G401.6 (cell line): ENCODE results near the gene SPRR2E.
"Not testable (repeated sequence)": the region's sequence is repeated elsewhere in the genome, so short reads cannot be mapped to it uniquely, and the experiment has no call there.

Source experiments
- FAIRE-seq: peaks from 2 replicates; lab custom pipeline; 2012; peaks lifted over from hg19 to GRCh38; lab: Jason Lieb, UNC

Gene SPRR2E

DNA sequence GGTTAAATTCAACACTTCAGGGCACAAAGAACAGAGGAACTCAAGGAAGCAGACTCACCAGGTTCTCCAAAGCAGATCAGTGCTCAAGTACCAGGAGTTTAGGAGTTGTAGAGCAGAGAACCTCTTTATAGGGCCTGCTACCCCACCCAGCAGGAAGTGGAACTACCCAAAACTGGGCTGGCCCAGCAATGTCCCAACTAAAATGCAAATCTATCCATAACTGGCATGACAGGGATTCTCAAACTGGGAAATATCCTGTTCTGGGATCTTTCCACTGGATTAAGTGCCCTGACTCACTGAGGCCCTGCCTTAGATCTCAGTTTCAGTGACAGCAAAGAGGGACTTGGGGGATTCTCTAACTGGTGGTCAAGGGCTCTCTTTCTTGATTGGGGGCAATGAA is at the start of gene SPRR2E:
Gene SPRR2E, minus strand, starts transcription at position 101 of the 400 bp plus-strand sequence. CDS start 775 bp downstream, outside the sequence.
- FAIRE-seq = no peak

DNA sequence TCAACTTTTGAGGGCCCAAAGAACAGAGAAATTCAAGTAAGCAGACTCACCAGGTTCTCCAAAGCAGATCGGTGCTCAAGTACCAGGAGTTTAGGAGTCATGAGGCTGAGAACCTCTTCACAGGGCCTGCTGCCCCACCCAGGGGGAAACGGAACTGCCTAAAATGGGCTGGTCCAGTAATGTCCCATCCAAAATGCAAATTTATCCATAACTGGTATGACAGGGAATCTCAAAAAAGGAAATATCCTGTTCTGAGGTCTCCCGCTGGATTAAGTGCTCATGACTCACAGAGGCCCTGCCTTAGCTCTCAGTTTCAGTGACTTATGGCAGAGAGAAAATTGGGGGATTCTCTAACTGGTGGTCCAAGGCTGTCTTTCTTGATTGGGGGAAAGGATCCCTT is 47.1 kb upstream of the SPRR2E start:
- FAIRE-seq = no peak

DNA sequence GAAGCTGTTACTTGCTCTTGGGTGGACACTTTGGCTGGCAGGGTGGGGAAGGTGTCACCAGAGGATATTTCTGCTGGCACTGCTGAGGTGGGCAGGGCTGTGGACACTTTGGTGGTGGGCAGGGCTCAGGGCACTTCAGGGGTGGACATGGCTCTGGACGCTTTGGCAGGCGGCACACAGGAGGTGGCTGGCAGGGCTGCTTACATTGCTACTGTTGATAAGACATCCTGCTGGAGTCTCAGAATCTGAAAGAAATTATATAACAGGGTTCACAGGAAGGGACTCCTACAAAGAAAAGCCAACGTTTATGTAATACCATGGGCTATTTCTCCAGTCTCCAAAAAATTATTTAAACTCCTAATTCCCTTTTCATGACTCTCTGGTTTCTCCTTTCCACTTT is 46.2 kb upstream of the SPRR2E start:
- no peak for FAIRE-seq

DNA sequence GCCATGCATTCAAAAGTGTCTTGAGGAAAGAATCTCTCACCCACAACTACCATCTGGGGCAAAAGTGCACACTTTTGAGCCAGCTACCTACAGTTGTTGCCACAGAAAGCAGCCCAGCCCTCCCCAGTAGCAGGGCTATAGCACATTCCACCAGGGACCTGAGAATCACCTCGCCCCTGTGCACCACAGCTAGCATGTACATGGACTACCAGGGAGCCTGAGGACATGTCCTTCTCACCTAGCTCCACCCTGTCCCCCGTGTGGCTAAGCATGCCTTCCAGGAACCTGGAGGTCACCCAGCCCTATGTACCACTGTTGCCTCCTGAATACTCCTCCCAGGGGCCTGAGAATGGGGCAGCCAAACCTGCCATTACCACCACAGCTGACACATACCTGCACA is 39.4 kb upstream of the SPRR2E start:
- FAIRE-seq = no peak

DNA sequence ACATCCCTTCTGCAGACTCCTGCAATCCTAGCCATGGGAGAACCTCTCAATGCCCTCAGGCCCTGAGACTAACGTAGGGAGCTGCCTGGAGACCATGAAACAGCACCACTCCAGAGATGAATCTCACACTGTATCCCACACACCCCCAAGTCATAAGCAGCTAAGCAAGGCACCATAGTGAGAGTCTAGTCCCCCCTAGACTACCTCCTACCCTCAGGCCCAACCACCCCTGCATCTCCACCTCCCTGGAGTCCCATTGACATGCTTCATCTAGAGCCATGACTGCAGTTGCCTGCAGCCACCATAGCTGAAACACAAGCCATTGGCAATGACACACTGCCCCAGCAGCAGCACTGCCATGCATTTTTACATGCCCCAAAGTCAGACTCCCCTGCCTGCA is 38.9 kb upstream of the SPRR2E start:
- no peak for FAIRE-seq

DNA sequence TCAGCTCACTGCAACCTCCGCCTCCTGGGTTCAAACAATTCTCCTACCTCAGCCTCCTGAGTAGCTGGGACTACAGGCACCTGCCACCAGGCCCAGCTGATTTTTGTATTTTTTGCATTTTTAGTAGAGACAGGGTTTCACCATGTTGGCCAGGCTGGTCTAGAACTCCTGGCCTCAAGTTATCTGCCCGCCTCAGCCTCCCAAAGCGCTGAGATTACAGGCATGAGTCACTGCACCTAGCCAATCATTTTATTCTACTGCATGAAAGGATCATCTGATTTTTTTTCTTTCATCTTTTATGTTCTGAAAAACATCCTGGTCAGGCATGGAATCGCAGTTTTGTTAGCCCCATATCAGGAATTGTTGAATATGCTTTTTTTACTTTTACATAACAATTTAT is 34.4 kb upstream of the SPRR2E start:
- FAIRE-seq = not testable (repeated sequence)

DNA sequence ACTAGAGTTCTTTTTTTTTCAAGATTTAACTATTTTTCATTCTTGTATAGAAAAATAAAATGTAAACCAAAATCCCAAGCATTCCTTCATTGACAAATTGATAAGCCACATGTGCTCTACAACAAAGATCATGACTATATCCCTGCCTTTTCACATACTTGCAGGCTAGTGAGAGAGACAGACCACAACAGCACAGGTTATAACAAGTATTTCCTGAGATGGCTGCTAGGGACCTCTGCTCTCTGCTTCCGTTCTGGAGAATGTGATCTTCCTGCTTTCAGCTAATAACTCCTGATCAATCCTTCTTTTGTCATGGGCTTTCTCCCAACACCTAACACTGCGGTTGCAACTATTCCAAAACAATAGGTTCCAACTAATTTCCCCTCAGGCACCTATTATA is 33.0 kb upstream of the SPRR2E start:
- FAIRE-seq = no peak

DNA sequence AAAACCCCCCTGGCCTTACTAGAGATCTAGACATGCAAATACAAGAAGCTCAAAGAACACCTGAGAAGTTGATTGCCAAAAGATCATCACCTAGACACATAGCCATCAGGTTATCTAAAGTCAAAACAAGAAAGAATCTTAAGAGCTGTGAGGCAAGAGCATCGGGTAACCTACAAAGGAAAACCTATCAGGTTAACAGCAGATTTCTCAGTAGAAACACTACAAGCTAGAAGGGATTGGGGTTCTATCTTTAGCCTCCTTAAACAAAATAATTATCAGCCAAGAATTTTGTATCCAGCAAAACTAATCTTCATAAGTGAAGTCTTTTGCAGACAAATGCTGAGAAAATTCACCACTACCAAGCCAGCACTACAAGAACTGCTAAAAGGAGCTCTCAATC is 31.2 kb upstream of the SPRR2E start:
- FAIRE-seq = no peak

DNA sequence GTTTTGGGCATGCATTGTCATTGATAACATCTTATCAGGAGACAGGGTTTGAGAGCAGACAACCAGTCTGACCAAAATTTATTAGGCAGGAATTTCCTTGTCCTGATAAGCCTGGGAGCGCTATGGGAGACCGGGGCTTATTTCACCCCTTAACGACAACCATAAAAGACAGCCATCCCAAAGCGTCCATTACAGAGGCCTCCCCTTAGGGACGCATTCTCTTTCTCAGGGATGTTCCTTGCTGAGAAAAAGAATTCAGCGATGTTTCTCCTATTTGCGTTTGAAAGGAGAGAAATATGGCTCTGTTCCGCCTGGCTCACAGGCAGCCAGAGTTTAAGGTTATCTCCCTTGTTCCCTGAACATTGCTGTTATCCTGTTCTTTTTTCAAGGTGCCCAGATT is 29.5 kb upstream of the SPRR2E start:
- FAIRE-seq = not testable (repeated sequence)

DNA sequence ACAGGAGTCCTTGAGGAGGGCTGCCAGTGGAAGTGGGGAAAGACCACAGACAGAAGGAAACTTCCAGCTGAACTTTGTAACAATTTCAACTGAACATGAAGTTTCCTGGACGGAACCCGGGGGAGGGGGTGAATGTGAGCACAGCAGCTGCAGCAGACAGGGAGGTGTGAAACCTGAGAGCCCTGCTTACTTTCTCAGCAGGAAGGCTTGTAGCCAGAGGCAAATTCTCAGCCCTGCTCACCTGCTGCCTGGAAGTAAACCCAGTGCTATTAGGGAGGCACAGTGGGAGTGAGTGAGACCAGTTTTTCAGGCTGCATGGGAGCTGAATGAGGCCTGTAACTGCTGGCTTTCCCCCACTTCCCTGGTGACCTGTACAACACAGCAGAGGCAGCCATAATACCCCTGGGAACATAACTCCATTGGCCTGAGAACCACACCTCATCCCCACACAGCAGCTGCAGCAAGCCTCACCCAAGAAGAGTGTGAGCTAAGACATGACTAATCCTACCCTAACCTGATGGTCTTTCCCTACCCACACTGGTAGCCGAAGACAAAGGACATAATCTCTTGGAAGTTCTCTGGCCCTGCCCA is 28.6 kb upstream of the SPRR2E start:
- FAIRE-seq = no peak

DNA sequence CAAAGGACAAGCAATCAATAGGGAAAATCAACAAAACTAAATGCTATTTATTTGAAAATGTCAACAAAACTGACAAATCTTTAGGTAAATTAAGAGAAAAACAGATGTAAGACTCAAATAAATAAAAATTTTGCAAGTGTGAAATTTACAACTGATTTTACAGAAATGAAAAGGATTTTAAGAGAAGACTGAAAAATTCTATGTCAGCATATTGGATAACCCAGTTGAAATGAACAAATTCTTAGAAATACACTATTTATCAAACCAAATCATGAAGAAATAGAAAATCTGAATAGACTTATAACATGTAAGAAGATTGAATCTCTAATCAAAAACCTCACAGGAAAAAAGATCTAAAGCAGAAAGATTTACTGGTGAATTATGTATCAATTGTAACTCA is 26.6 kb upstream of the SPRR2E start:
- no peak for FAIRE-seq

DNA sequence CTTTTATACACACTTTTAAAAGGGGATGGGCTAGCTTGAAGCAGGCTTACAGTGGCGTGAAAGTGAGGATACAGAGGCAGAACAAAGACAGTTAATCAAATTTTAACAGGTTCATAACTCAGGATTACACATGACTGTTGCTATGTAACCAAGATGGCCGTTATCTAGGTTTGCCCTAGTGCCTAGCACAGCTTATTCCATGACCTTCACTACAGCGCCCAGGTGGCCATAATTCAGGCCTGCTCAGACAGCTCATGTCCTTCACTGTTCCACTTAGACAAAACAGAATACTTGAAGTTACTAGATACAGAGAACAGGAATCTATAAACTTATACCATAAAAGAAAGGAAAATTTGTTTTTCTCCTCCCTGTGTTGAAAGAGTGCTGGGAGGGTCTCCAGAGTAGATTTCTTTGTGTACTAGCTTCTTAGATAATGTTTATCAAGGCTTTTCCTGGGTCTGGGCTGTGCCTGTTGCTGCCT is 25.2 kb upstream of the SPRR2E start:
- FAIRE-seq = no peak

DNA sequence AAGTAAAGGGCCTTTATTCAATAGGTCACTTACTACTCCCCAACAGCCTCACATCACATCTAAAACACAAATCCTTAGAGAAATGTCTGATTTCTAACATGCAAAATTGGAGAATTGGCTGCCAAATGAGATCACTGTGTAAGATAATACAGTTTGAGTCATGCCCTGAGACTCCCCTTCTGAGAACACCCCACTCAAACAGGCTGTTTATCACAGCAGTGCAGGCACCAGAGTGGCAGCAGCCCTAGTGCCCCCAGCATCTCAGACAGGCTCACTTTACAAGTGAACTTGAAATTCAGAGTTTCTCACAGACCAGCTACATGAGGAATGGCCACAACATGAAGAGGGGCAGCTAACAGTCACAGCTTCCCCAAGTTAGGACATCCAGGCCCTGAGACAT is 20.9 kb upstream of the SPRR2E start:
- not testable (repeated sequence) for FAIRE-seq

DNA sequence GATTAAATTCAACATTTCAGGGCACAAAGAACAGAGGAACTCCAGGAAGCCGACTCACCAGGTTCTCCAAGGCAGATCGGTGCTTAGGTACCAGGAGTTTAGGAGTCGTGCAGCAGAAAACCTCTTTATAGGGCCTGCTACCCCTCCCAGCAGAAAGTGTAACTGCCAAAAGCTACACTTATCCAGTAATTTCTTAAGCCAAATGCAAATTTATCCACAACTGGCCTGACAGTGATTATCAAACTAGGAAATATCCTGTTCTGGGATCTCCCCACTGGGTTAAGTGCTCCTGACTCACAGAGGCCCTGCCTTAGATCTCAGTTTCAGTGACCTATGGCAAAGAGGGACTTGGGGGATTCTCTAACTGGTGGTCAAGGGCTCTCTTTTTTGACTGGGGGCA is 19.1 kb upstream of the SPRR2E start, which contains the start of gene SPRR2F:
Gene SPRR2F, minus strand, starts transcription at position 101 of the 400 bp plus-strand sequence. CDS start 783 bp downstream, outside the sequence.
- no peak for FAIRE-seq

DNA sequence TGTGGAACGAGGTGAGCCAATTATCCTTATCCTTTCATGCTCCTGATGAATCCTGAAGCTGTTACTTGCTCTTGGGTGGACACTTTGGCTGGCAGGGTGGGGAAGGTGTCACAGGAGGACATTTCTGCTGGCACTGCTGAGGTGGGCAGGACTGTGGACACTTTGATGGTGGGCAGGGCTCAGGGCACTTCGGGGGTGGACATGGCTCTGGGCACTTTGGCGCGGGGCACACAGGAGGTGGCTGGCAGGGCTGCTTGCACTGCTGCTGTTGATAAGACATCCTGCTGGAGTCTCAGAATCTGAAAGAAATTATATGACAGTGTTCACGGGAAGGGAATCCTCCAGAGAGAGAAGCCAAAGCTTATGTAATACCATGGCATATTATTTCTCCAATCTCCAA is 18.1 kb upstream of the SPRR2E start:
- FAIRE-seq = not testable (repeated sequence)

DNA sequence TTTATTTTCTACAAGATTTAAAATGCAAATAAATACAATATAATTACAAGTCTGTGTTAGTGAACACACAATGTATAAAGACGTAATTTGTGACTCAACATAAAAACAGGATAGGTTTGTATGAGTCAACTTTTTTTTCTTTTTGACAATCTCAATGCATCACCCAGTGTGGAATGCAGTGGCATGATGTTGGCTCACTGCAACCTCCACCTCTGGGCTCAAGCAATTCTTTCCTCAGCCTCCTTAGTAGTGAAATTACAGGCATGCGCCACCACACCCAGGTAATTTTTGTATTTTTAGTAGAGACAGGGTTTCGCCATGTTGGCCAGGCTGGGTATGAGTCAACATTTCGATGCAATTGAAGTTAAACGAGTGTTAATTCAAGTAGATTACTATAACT is 5.9 kb upstream of the SPRR2E start:
- no peak for FAIRE-seq

DNA sequence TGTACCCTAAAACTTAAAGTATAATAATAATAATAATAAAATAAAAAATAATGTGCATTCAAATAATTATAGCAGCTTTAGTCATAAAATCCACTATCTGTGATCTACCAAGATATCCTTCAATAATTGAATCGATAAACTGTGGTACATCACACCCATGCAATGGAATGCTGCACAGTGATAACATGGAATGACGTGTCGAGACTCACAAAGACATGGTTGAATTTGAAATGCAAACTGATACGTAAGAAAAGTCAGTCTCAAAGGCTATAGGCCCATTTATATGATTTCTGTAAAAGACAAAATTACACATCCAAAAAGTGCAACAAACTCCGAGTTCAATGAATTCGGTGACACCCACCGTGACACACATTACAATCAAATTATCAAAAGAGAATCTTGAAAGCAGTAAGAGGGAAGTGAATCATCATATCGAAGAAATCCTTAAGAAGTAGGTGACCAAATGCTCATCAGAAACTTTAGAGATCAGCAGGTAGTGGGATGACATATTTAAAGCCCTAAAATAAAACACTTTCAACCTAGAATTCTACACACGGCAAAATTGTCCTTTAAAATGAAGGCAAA is 5.2 kb upstream of the SPRR2E start:
- FAIRE-seq = no peak

DNA sequence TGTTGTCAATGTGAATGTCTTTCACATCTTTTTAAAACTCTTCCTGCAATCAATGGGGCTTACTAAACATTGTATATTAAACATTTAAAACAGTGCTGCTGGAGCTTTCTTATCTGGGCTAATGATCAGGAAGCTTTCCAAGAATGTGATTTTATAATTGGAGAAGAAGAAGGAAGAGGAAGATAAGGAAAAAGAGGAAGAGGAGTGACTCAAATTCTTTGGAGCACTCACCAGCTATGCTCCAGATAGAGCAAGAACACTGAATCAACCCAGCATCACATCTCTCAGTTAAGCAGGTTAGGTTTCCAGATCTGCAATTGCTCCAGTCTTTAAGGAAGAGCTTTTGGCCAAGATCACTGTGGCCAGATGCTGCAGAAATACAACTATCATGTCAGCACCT is 1.4 kb upstream of the SPRR2E start:
- FAIRE-seq = no peak

DNA sequence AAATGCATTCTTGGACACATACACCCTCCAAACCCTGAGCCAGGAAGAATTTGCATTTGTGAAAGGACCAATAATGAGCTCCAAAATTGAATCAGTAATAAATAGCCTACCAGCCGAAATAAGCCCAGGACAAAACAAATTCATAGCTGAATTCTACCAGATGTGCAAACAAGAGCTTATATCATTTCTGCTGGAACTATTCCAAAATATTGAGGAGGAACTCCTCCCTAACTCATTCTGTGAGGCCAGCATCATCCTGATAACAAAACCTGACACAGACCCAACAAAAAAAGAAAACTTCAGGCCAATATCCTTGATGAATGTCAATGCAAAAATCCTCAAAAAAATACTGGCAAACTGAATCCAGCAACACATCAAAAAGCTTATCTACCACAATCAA is 6.7 kb downstream of the SPRR2E start:
- no peak for FAIRE-seq

DNA sequence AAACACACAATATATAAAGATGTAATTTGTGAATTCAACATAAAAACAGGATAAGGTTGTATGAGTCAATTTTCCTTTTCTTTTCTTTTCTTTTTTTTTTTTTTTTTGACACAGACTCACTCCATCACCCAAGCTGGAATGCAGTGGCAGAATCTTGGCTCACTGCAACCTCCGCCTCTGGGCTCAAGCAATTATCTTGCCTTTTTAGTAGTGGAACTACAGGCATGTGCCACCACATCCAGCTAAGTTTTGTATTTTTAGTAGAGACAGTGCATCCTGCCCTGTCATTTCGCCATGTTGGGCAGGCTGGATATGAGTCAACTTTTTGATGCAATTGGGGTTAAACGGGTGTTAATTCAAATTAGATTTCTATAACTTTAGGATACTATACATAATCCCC is 12.6 kb downstream of the SPRR2E start:
- FAIRE-seq = no peak

DNA sequence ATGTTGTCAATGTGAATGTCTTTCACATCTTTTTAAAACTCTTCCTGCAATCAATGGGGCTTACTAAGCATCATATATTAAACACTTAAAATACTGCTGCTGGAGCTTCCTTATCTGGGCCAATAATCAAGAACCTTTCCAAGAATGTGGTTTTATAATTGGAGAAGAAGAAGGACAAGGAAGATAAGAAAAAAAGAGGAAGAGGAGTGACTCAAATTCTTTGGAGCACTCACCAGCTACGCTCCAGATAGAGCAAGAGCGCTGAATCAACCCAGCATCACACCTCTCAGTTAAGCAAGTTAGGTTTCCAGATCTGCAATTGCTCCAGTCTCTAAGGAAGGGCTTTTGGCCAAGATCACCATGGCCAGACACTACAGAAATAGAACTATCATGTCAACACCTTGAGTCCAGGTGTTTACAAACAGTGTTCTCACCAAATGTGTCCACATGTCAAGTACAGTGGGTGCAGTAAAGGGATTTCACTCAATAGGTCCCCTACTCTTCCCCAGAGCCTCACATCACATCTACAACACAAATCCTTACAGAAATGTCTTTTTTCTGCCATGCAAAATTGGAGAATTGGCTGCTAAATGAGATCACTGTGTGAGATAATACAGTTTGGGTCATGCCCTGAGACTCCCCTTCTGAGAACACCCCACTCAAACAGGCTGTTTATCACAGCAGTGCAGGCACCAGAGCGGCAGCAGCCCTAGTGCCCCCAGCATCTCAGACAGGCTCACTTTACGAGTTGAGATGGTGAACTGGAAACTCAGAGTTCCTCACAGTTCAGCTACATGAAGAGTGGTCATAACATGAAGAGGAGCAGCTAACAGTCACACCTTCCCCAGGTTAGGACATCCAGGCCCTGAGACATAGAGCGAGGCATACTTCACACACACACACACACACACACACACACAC is 21.3 kb downstream of the SPRR2E start:
- no peak for FAIRE-seq

DNA sequence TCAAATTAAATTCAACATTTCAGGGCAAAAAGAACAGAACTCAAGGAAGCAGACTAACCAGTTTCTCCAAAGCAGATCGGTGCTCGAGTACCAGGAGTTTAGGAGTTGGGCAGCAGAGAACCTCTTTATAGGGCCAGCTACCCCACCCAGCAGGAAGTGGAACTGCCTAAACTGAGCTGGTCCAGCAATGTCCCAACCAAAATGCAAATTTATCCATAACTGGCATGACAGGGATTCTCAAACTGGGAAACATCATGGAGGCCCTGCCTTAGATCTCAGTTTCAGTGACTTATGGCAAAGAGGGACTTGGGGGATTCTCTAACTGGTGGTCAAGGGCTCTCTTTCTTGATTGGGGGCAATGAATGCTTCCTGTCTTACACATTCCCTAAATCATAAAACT is 22.8 kb downstream of the SPRR2E start, which contains the start of gene SPRR2B:
Gene SPRR2B, minus strand, starts transcription at position 101 of the 400 bp plus-strand sequence. CDS start 772 bp downstream, outside the sequence.
- no peak for FAIRE-seq

DNA sequence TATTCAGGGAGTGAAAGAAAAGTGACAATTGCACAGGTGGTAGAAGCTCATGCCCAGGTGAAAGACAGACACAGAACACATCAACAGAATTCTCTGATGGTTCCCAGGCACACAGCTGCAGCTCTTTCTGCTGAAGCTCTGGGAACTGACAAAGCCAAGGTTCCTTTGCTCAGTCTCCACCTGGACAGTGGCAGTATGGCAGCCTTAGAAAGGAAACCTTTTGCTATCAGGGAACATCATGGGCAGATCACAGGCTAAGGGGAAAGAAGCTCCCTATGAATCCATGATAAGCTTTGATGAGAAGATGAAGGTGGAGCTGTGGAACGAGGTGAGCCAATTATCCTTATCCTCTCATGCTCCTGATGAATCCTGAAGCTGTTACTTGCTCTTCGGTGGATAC is 24.1 kb downstream of the SPRR2E start:
- FAIRE-seq = no peak
